Suppressor macrophage (primary cell): Measurements from ENCODE around the gene ZSCAN10.
"Not testable (repeated sequence)": the region's sequence is repeated elsewhere in the genome, so short reads cannot be mapped to it uniquely, and the experiment has no call there.

Experiments used
- DNase-seq, 4 experiments: peaks; one replicate each; pipeline ENCODE4 v3.0.0-alpha.2; 2020 to 2022

The ZSCAN10 gene

GRCh38 chr16:3062553-3062952, 36.5 kb downstream of the ZSCAN10 start:
- DNase-seq = no peak

- no peak for DNase-seq
Measured at GRCh38 chr16:3060339-3061127, 38.6 kb downstream of the ZSCAN10 start.

- no peak for DNase-seq
Measured at GRCh38 chr16:3059723-3060242, 39.3 kb downstream of the ZSCAN10 start.

GRCh38 chr16:3059041-3059722, 39.9 kb downstream of the ZSCAN10 start:
- DNase-seq = peak; percentile 89 to 97 (median 95)

- DNase-seq = peak in 2 of 4 experiments; percentile 41 to 58
Measured at GRCh38 chr16:3058139-3059030, 40.7 kb downstream of the ZSCAN10 start.

GRCh38 chr16:3057181-3058138, 41.6 kb downstream of the ZSCAN10 start:
- DNase-seq = no peak

- no peak for DNase-seq
Measured at GRCh38 chr16:3056336-3057180, 42.5 kb downstream of the ZSCAN10 start.

- not testable (repeated sequence) for DNase-seq
Measured at GRCh38 chr16:3055734-3056115, 43.4 kb downstream of the ZSCAN10 start.

- DNase-seq = peak in 1 of 4 experiments; percentile 29
Measured at GRCh38 chr16:3054965-3055733, 43.9 kb downstream of the ZSCAN10 start.

- peak in 1 of 4 experiments; percentile 36 for DNase-seq
Measured at GRCh38 chr16:3053330-3053710, 45.8 kb downstream of the ZSCAN10 start.

- DNase-seq = not testable (repeated sequence)
Measured at GRCh38 chr16:3052571-3053329, 46.3 kb downstream of the ZSCAN10 start.

GRCh38 chr16:3051494-3051893, 47.6 kb downstream of the ZSCAN10 start:
- DNase-seq = peak in 2 of 4 experiments; percentile 52 to 53

GRCh38 chr16:3051009-3051408, 48.1 kb downstream of the ZSCAN10 start:
- no peak for DNase-seq

- DNase-seq = no peak
Measured at GRCh38 chr16:3050487-3050886, 48.6 kb downstream of the ZSCAN10 start.

- DNase-seq = no peak
Measured at GRCh38 chr16:3049921-3050481, 49.1 kb downstream of the ZSCAN10 start.

GRCh38 chr16:3047387-3047720, 51.7 kb downstream of the ZSCAN10 start:
- DNase-seq = no peak

- DNase-seq = peak in 1 of 4 experiments; percentile 49
Measured at GRCh38 chr16:3046641-3047386, 52.3 kb downstream of the ZSCAN10 start.
